GM18507 (cell line): ENCODE data around the gene SYNPO.

Source experiments
- DNase-seq: peaks from one replicate; pipeline ENCODE4 v3.0.0; 2011; ENCODE audit warnings: low read depth; ENCODE audit not compliant: insufficient read length; ENCODE audit errors: extremely low spot score
- FAIRE-seq: peaks from 2 replicates; lab custom pipeline; 2011; peaks lifted over from hg19 to GRCh38; lab: Jason Lieb, UNC

SYNPO gene

GRCh38 chr5:150606476-150606875, 34.0 kb upstream of the SYNPO start:
- no peak for FAIRE-seq
- no peak for DNase-seq

GRCh38 chr5:150607105-150607504, 33.4 kb upstream of the SYNPO start:
- no peak for DNase-seq
- FAIRE-seq = no peak

- DNase-seq = no peak
- no peak for FAIRE-seq
These were observed 32.5 kb upstream of the SYNPO start for GRCh38 chr5:150607991-150608390.

GRCh38 chr5:150608991-150609390, 31.5 kb upstream of the SYNPO start:
- DNase-seq = no peak
- FAIRE-seq = no peak

- DNase-seq = no peak
- no peak for FAIRE-seq
These were observed 30.4 kb upstream of the SYNPO start for GRCh38 chr5:150609843-150610584.

- DNase-seq (no peak), FAIRE-seq (no peak)
These were observed 29.4 kb upstream of the SYNPO start for GRCh38 chr5:150611026-150611425.

GRCh38 chr5:150612405-150612804, 28.1 kb upstream of the SYNPO start:
- FAIRE-seq = no peak
- no peak for DNase-seq

- DNase-seq (no peak), FAIRE-seq (no peak)
These were observed 27.4 kb upstream of the SYNPO start for GRCh38 chr5:150612905-150613670.

- DNase-seq (no peak), FAIRE-seq (no peak)
These were observed 26.3 kb upstream of the SYNPO start for GRCh38 chr5:150613991-150614660.

- FAIRE-seq (no peak), DNase-seq (no peak)
These were observed 25.8 kb upstream of the SYNPO start for GRCh38 chr5:150614661-150615060.

GRCh38 chr5:150615141-150615699, 25.2 kb upstream of the SYNPO start:
- DNase-seq (no peak), FAIRE-seq (no peak)

- DNase-seq (no peak), FAIRE-seq (no peak)
These were observed 24.4 kb upstream of the SYNPO start for GRCh38 chr5:150616024-150616470.

- FAIRE-seq = no peak
- no peak for DNase-seq
These were observed 24.0 kb upstream of the SYNPO start for GRCh38 chr5:150616506-150616905.

GRCh38 chr5:150618163-150618562, 22.3 kb upstream of the SYNPO start:
- FAIRE-seq (no peak), DNase-seq (no peak)

GRCh38 chr5:150618588-150619281, 21.7 kb upstream of the SYNPO start:
- FAIRE-seq = no peak
- DNase-seq = no peak

GRCh38 chr5:150619359-150620230, 20.9 kb upstream of the SYNPO start:
- FAIRE-seq = no peak

GRCh38 chr5:150621301-150621700, 19.2 kb upstream of the SYNPO start:
- DNase-seq (no peak), FAIRE-seq (no peak)

More at GRCh38 chr5:150619359-150620230, 20.9 kb upstream of the SYNPO start:
- DNase-seq = no peak

- FAIRE-seq (no peak), DNase-seq (no peak)
These were observed 18.3 kb upstream of the SYNPO start for GRCh38 chr5:150622157-150622556.
